GM19025 (cell line): ENCODE data around the gene RTEL1.

Experiments used
- ATAC-seq: cut with Tn5 transposase; IDR thresholded peaks from one replicate; pipeline ENCODE4 v1.9.1; 2021; ENCODE audit warnings: mild to moderate bottlenecking, low read depth, moderate library complexity; ENCODE audit not compliant: unreplicated experiment

RTEL1 gene

GRCh38 chr20:63697868-63698545, 39.9 kb downstream of the RTEL1 start:
- no peak for ATAC-seq

- ATAC-seq = no peak
These were observed 40.8 kb downstream of the RTEL1 start for GRCh38 chr20:63698739-63699465.

DNA sequence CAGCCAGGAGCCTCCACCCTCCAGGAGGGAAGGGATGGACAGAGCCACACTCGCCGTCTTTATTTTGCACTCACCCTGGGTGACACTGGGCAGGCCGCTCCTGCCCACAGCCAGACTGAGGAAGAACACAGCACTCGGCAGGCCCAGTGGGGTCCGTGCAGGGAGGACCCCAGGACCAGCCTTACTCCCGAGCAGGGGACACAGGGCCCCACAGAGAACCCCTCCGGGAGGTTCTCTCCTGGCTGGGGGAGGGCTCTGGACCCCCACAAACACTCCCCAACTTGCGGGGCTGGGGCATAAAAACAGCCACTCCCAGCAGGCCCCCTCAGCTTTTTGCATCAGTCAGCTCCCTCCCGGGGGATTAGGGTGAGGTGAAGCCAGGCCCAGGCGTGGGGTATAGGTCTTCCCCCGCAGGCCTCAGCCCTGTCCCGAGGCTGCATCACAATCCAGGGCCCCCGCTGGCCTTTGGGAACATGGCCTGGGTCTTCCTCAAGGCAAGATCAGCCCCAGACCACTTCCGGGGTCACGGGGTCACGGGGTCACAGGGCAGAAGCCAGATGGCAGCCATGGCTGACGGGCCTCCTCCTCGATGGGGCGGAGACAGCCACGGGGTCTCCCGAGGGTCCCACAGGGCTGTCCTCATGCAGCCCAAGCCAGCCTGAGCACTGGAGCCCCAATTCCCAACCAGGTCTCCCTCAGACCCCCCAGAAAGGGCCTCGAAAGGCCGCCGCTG, 41.5 kb downstream of the RTEL1 start:
- ATAC-seq = no peak

DNA sequence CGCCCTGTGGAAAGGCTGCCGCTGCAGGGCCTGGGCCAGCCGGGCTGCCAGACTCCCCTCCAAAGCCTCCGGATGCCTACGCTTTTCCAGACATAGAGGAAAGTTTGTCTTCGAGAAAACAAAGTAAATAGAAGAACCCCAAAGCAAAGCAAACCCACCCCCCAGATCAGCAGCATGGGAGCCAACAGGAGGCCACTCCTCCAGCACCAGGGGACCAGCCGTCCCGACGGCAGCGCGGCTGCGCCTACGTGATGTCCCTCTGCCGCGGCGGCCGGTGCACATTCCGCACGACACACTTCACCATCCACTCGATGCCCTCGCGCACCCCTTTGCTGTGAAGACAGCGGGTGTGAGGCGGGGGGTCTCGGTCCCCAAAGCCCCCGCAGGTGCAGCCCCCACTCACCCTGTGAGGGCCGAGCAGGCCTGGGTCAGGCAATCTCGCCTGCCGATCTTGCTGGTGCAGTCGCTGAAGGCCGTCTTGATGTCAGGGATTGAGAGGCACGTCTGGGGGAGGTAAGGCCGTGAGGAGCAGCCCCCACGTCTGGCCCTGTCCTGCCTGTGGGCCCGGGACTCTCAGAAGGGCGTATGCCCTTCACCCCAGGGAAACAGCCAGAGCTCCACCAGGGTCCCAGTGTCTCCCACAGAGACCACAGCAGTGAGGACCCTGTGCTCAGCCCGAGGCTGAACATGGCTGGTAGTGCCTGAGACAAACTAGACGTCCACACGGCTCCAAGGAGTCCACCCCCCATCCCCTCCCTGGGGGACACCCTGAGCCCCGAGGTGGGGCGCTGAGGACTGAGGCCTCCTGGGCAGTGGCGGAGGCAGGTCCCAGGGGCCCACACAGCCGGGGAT, 42.3 kb downstream of the RTEL1 start:
- ATAC-seq = no peak

DNA sequence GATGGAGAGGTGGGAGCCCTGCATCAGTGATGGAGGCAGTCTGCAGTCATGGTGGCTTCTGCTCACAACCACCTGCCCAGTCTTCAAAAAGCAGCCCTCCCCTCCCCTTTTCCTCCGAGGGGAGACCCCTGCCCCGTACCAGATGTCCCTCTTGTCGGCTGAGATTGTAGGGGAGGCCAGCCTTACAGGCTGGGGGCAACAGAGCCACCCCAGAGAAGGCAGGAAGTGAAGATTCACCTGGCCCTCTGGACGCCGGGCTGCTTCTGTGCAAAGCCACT, 42.9 kb downstream of the RTEL1 start:
- no peak for ATAC-seq

GRCh38 chr20:63701329-63702035, 43.4 kb downstream of the RTEL1 start:
- ATAC-seq = no peak

DNA sequence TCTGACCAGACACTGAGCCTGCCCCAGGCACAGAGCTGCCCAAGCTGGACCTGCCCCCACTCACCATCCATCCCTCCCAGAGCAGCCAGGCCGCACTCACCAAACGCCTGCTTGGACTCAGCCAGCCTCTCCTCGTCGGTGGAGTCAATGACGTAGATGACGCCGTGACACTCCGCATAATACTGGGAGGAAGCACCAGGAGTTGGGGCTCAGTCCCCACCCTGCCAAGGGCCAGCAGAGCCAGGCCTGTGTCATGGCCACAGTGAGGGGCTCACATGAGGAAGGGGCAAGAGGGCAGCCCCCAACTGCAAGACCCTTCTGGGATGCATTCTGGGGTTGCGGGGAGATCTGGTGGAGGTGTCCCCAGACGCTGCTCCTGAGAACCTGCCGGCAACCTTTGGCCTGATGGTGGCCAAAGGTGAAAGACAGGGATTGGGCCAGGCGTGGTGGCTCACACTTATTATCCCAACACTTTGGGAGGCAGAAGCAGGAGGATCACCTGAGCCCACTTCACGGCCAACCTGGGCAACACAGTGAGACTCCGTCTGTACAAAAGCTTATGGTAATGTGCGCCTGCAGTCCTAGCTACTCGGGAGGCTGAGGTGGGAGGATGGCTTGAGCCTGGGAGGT, 44.0 kb downstream of the RTEL1 start:
- ATAC-seq = no peak

DNA sequence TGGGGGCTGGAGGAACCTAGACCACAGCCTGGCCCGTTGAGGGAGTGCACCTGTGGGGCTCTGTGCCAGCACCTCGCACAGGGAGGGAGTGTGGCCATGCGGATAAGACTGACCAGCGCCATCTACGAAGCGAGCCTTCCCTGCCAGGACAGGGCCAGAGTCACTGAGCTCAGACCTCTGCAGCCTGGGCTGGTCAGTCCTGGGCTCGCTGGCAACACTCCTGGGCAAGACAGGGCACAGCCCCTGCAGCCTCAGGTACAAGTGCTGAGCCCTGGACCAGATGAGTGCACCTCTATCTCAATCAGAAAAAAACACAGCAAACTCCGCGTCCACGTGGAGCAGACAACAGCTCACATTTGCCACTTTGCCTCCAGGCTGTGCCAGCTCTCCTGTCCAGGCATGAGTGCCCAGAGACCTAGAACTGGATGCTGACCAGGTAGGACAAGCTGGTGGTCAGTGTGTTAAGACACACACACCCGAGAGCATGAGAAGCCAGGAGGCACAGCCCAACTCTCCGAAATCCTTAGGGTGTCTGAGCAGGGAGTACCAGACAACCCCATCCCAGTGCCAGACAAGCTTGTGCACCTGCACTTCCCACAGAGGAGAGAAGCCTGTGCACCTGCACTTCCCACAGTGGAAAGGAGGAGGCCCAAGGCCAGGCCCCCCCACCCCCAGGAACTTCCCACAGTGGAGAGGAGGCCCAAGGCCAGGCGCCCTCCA, 44.8 kb downstream of the RTEL1 start:
- ATAC-seq = no peak

GRCh38 chr20:63703471-63703975, 45.4 kb downstream of the RTEL1 start:
- ATAC-seq = no peak

GRCh38 chr20:63703976-63704748, 46.0 kb downstream of the RTEL1 start:
- no peak for ATAC-seq

- ATAC-seq = no peak
These were observed 46.6 kb downstream of the RTEL1 start for GRCh38 chr20:63704749-63705117.

GRCh38 chr20:63705232-63706026, 47.3 kb downstream of the RTEL1 start:
- ATAC-seq = no peak

GRCh38 chr20:63706027-63706695, 48.0 kb downstream of the RTEL1 start:
- no peak for ATAC-seq

DNA sequence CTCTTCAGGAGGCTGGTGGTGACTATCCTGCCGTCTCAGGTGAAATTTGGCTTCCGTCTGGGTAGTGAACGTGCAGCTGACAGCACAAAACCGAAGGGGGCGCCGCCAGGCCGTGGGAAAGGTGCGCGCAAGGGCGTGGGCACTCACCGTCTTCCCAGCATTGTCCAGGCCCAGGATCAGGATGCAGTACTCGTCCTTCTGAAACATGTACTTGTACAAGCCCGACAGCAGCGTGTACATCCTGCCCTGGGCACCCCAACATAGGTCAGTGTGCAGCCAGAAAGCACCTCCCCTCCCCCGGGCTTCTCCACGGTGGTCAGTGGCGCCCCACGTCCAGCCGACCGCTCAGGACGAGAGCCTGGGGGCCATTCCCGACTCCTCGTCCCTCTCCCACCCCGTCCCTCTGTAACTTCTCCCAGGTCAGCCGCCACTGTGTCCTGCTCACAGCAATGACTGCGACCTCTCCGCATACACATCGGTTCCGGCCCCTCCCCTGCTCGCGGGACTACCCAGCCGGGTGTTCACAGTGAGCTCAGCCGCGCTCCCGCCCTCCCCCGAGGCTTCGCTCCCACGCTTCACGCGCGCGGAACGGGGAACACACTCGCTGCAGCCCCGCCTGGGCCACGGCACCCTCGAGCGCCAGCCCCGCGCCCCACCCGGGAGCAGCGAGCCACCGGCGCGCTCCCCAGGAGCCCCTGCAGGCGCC, 48.9 kb downstream of the RTEL1 start:
- ATAC-seq = peak; percentile 29

DNA sequence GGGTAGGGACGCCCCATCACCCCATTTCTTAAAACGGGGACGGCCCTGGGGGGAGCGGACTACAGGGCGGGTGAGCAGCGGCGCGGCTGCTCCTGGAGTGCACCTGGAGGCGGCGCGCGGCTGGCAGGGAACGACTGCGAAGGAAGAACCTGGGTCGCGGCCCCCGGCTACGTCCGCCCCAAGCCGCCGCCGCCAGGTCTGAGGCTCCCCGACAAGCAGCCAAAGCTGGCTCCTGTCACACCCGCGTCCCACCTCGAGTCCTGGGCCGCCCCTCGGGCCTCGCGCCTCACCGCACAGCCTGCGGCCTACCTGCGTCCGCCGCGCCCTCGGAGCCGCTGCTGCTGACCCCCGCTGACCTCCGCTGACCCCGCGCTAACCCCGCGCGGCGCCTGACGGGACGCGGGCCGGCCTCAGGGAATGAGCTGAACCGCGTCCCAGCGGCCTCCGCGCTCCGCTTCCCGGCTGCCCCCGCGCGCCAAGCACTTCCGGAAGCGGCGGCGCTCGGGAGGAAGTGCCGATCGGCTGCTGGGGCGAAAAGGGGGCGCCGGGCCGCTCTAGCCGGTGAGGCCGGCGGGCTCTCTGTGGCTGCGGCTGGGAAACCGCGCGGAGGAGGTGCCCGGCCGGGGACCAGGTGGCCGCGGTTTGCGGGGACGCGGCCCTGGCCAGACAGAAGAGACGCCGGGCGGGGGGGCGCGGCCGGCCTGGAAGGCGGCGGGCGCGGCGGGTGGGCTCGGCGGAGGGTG, 49.6 kb downstream of the RTEL1 start, which contains the start of the genes ARFRP1 and ZGPAT:
Gene ARFRP1 (minus strand): TSS at position 419 of the 743 bp plus-strand sequence. CDS start 885 bp downstream, outside the sequence.
Gene ZGPAT (plus strand): TSS at position 482 of the 743 bp plus-strand sequence. CDS start 542 bp downstream, outside the sequence.
- peak; percentile 64 for ATAC-seq
